ENCODE results near the gene MICAL1.

MICAL1 gene

GRCh38 chr6:109484122-109484521 lies 28.6 kb upstream of the MICAL1 start:
- no peak overlapping the region for H3K9ac ChIP-seq
- H2AFZ ChIP-seq (ENCODE audit: low read depth) = no peak overlapping the region; the same call in 1 of the 2 replicates

GRCh38 chr6:109483735-109484057 lies 28.1 kb upstream of the MICAL1 start:
- Histone ChIP-seq H3K27me3 (ENCODE audit: insufficient read depth, low read depth) (no peaks in the 10 kb centered on the region), H2AFZ (ENCODE audit: low read depth) (peak overlapping the region; percentile 54; the same call in 1 of the 2 replicates), H3K9ac (no peak overlapping the region), H3K4me3 (IDR thresholded peaks at IDR 0.05; ENCODE audit: insufficient read depth, low read depth, low read length) (no peak overlapping the region), H4K20me1 (ENCODE audit: insufficient read depth) (no peaks in the 10 kb centered on the region), H3K4me1 (ENCODE audit: low read depth, poor library complexity, severe bottlenecking) (peaks cover 36% of the 10 kb centered on the region), H3K27ac (no peak overlapping the region), H3K79me2 (ENCODE audit: insufficient read depth, low read depth) (peaks cover 41% of the 10 kb centered on the region), H3K36me3 (ENCODE audit: insufficient read depth) (no peaks in the 10 kb centered on the region), H3K4me2 (peak overlapping the region; percentile 44; the same call in 1 of the 2 replicates)
- no peak for TF ChIP-seq CTCF (conservative IDR thresholded peaks at IDR 0.05; ENCODE audit: low read depth, low read length)

More at GRCh38 chr6:109484122-109484521, 28.6 kb upstream of the MICAL1 start:
- Histone ChIP-seq H3K79me2 (ENCODE audit: insufficient read depth, low read depth) (peaks cover 37% of the 10 kb centered on the region), H3K27ac (no peak overlapping the region), H3K36me3 (ENCODE audit: insufficient read depth) (no peaks in the 10 kb centered on the region), H3K4me2 (peak overlapping the region; percentile 44; the same call in 1 of the 2 replicates), H3K4me3 (IDR thresholded peaks at IDR 0.05; ENCODE audit: insufficient read depth, low read depth, low read length) (no peak overlapping the region), H3K4me1 (ENCODE audit: low read depth, poor library complexity, severe bottlenecking) (peaks cover 32% of the 10 kb centered on the region), H4K20me1 (ENCODE audit: insufficient read depth) (no peaks in the 10 kb centered on the region), H3K27me3 (ENCODE audit: insufficient read depth, low read depth) (no peaks in the 10 kb centered on the region)
- no peak for TF ChIP-seq CTCF (conservative IDR thresholded peaks at IDR 0.05; ENCODE audit: low read depth, low read length)

DNA sequence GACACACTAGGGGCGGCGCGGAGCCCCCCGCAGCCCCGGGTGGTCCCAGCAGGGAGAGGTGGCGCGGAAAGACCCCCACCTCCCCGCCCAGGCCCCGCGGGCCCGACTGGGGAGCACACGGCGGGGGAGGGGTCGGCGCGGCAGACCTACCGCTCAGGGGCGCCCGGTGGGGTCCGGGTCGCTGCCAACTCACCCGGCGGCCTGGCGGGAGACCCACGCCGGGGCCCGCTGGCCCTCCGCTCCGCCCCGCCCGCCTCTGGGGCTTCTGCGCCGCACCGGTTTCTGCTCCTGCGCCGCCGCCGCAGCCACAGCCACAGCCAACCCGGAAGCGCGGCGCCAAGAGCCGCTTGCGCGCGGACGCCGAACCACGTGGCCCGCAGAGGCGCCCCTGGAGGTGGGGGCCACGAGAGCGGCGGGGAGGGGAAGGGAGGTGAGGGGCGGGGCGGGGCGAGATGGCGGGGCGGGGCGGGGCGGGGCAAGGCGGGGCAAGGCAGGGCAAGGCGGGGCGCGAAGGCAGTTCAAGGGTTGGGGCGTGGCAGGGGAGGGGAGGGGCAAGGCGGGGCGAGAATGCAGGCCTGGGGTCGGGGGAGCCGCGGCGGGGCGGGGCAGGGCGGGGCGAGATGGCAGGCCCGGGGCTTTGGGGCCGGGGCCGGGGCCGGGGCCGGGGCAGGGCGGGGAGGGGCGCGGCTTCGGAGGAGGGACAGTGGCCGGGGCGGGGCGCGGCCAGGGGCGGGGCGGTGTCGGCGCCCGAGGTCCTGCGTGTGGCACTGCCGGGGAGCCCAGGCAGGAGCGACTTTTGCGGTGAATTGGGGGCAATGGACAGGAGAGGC lies 27.5 kb upstream of the MICAL1 start, which contains the start of gene ZBTB24:
ZBTB24 (minus strand) TSS at position 315 of the 830 bp plus-strand sequence. CDS start 1,193 bp downstream, outside the sequence.
- peak within 1 kb of the TSS; percentile 46 for H3K27ac ChIP-seq
- peak within 1 kb of the TSS; percentile 78 for H3K4me2 ChIP-seq
- H3K4me3 ChIP-seq (IDR thresholded peaks at IDR 0.05; ENCODE audit: insufficient read depth, low read depth, low read length) = no peak within 1 kb of the TSS
- peak within 1 kb of the TSS; percentile 54; the same call in 1 of the 2 replicates for H2AFZ ChIP-seq (ENCODE audit: low read depth)
- no peak for TF ChIP-seq CTCF (conservative IDR thresholded peaks at IDR 0.05; ENCODE audit: low read depth, low read length)
- H3K79me2 ChIP-seq (ENCODE audit: insufficient read depth, low read depth) = peaks cover 47% of the 10 kb centered on the region
- H3K4me1 ChIP-seq (ENCODE audit: low read depth, poor library complexity, severe bottlenecking) = peaks cover 41% of the 10 kb centered on the region
- no peaks in the 10 kb centered on the region for H4K20me1 ChIP-seq (ENCODE audit: insufficient read depth)
- peak within 1 kb of the TSS; percentile 73 for H3K9ac ChIP-seq
- no peaks in the 10 kb centered on the region for H3K36me3 ChIP-seq (ENCODE audit: insufficient read depth)
- H3K27me3 ChIP-seq (ENCODE audit: insufficient read depth, low read depth) = no peaks in the 10 kb centered on the region

DNA sequence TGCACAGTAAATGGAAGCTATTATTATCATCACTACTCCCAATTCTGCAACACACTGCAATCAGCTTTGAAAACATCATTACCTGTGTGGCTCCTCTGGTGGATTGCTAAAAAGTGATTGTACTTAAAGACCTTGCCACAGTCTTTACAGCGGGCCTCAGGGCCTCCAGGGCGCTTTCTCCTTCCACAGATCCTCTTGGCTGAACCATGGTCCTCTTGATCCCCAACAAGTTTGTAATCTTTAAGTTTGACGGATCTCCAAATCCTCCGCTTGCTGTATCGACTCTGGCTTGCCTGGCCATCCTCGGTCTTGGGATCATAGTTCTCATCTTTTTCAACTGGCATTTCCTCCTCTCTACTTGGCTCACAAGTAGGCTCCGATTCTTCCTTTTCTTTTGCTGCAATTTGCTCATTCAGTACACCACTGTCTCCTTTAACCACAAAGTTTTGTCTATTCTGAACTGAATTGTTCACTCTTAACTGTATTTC lies 25.5 kb upstream of the MICAL1 start:
- peaks cover 64% of the 10 kb centered on the region for H3K79me2 ChIP-seq (ENCODE audit: insufficient read depth, low read depth)
- H2AFZ ChIP-seq (ENCODE audit: low read depth) = no peak overlapping the region
- H3K4me2 ChIP-seq = peak overlapping the region; percentile 78
- no peak overlapping the region for H3K4me3 ChIP-seq (IDR thresholded peaks at IDR 0.05; ENCODE audit: insufficient read depth, low read depth, low read length)
- no peaks in the 10 kb centered on the region for H4K20me1 ChIP-seq (ENCODE audit: insufficient read depth)
- H3K9ac ChIP-seq = no peak overlapping the region
- TF ChIP-seq CTCF (conservative IDR thresholded peaks at IDR 0.05; ENCODE audit: low read depth, low read length) = no peak
- no peaks in the 10 kb centered on the region for H3K36me3 ChIP-seq (ENCODE audit: insufficient read depth)
- H3K27ac ChIP-seq = no peak overlapping the region
- peaks cover 59% of the 10 kb centered on the region for H3K4me1 ChIP-seq (ENCODE audit: low read depth, poor library complexity, severe bottlenecking)
- no peaks in the 10 kb centered on the region for H3K27me3 ChIP-seq (ENCODE audit: insufficient read depth, low read depth)
